PC-3 (cell line): ENCODE data around the gene EIF1. TPM values are rescaled to one million over a fixed set of nuclear protein-coding genes. Genes with fewer than 3 reads are reported as not detected.

Experiments
- ATAC-seq: fragments of 200-7000 bp; cut with Tn5 transposase; 2 replicates; pipeline ENCODE4 v1.9.1; 2020; ENCODE audit warnings: mild to moderate bottlenecking, moderate library complexity
- BruUV-seq: library from RNA; stranded (reverse); fragments of 400-500 nt; replicated peaks from 2 replicates; lab custom pipeline; 2021; lab: Mats Ljungman, UMichigan
- CTCF ChIA-PET: fragments of 300-600 bp; sonication (Branson Sonifier 250); formaldehyde crosslinking; loops from one replicate; lab custom pipeline; 2022; ENCODE audit warnings: antibody characterized with exemption; lab: Charles Lee
- POLR2A ChIA-PET: fragments of 300-600 bp; sonication (Branson Sonifier 250); formaldehyde crosslinking; loops from one replicate; lab custom pipeline; 2022; ENCODE audit warnings: antibody characterized with exemption; ENCODE audit not compliant: unreplicated experiment; lab: Charles Lee
- DNase-seq: peaks from one replicate; pipeline ENCODE4 v3.0.0-alpha.2; 2015
- H2AFZ ChIP-seq: fragments of 300-600 bp; sonication (generic); 2 replicates; pipeline ENCODE4 v1.6.0; 2016; ENCODE audit warnings: antibody characterized with exemption, low read length
- H3F3A ChIP-seq: fragments of 300-600 bp; sonication (generic); one replicate; pipeline ENCODE4 v1.6.0; 2017; ENCODE audit warnings: antibody characterized with exemption, low read length, control low read depth, mild to moderate bottlenecking; ENCODE audit not compliant: unreplicated experiment
- H3K27ac ChIP-seq: fragments of 300-600 bp; sonication (generic); 2 replicates; pipeline ENCODE4 v1.5.1; 2016; ENCODE audit warnings: mild to moderate bottlenecking, low read length
- H3K27me3 ChIP-seq: fragments of 300-600 bp; sonication (generic); 2 replicates; pipeline ENCODE4 v1.6.1; 2016; ENCODE audit warnings: low read length, mixed read lengths
- H3K36me3 ChIP-seq: fragments of 300-600 bp; sonication (generic); 2 replicates; pipeline ENCODE4 v1.6.1; 2016; ENCODE audit warnings: low read depth, mixed run types, low read length, mixed read lengths
- H3K4me1 ChIP-seq: fragments of 300-600 bp; sonication (generic); 2 replicates; pipeline ENCODE4 v1.5.1; 2016; ENCODE audit warnings: low read length; ENCODE audit not compliant: insufficient read depth
- H3K4me2 ChIP-seq: fragments of 300-600 bp; sonication (generic); 2 replicates; pipeline ENCODE4 v1.6.0; 2016; ENCODE audit warnings: low read length
- H3K4me3 ChIP-seq: fragments of 300-600 bp; sonication (generic); 2 replicates; pipeline ENCODE4 v1.5.1; 2016; ENCODE audit warnings: mild to moderate bottlenecking, low read length, mixed read lengths
- H3K79me2 ChIP-seq: fragments of 300-600 bp; sonication (generic); 2 replicates; pipeline ENCODE4 v1.6.1; 2017; ENCODE audit warnings: low read length, mixed read lengths
- H3K9ac ChIP-seq: fragments of 300-600 bp; sonication (generic); 2 replicates; pipeline ENCODE4 v1.6.0; 2016; ENCODE audit warnings: mild to moderate bottlenecking, low read length
- H3K9me2 ChIP-seq: fragments of 300-600 bp; sonication (generic); replicated peaks from 2 replicates; pipeline ENCODE4 v1.6.1; 2016; ENCODE audit warnings: mixed run types, low read length, mixed read lengths
- H3K9me3 ChIP-seq: fragments of 300-600 bp; sonication (generic); 2 replicates; pipeline ENCODE4 v1.6.1; 2016; ENCODE audit warnings: low read length, mixed read lengths
- H4K20me1 ChIP-seq: fragments of 300-600 bp; sonication (generic); 2 replicates; pipeline ENCODE4 v1.6.1; 2016; ENCODE audit warnings: low read length, mixed read lengths
- EZH2 ChIP-seq: fragments of 300-600 bp; sonication (generic); IDR thresholded peaks from one replicate; pipeline ENCODE4 v1.6.1; 2017; ENCODE audit warnings: antibody characterized with exemption, mild to moderate bottlenecking, low read length; ENCODE audit not compliant: unreplicated experiment
- EZH2phosphoT487 ChIP-seq: fragments of 300-600 bp; sonication (generic); IDR thresholded peaks from 2 replicates; pipeline ENCODE4 v1.6.1; 2018; ENCODE audit warnings: mild to moderate bottlenecking, antibody characterized with exemption, low read length, borderline replicate concordance
- intact Hi-C: fragments of 100-400 bp; cut with micrococcal nuclease; formaldehyde crosslinking; loops from 2 replicates; pipeline ENCODE4 v1.9.0; 2023
- total RNA-seq: library from RNA; depleted of rRNA; stranded (reverse); fragments of >200 nt; gene quantifications from 2 replicates; pipeline ENCODE4 v1.2.3, GENCODE V29; 2014
- TF ChIP-seq, protein P1 (sequence below): fragments of 300-600 bp; sonication (generic); conservative IDR thresholded peaks from 2 replicates; pipeline ENCODE4 v1.5.1; 2017; ENCODE audit warnings: antibody characterized with exemption, low read depth, mild to moderate bottlenecking, low read length

Gene EIF1
- total RNA-seq, 1 experiment from 2014 or later, result 88.7 TPM

DNA sequence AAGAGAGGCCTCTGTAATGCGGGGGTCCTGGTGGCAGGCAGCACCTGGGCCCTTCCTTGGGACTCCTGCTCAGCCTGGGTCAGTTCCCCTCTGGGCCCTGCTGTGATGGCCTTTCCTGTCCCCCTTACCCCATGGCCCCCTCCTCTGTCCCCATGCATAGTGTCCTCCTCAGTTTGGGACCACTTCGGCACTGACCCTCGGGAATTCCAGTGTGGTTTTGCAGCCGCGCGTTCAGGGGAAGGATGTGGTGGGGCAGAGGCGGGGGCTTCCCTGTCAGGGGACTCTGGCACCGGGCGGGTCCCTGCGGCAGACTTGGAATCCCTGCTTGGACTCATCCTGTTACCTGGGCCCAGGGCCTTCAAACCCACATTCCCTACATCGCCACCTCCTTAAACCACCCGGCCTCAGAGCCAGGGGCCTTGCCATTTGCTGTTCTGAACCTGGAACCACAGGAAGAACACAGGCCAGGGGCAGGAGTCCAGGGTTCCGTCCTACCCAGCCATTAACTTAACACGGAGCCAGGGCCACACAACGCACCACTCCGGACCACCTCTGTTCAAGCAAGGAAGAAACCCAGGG lies 31.4 kb upstream of the EIF1 start:
- H2AFZ ChIP-seq, result no peak overlapping the region
- H3K79me2 ChIP-seq, result no peaks in the 10 kb centered on the region
- H3K36me3 ChIP-seq, result no peaks in the 10 kb centered on the region
- TF ChIP-seq EZH2phosphoT487 (no peak), EZH2 (no peak)
- TF ChIP-seq, protein P1, sequence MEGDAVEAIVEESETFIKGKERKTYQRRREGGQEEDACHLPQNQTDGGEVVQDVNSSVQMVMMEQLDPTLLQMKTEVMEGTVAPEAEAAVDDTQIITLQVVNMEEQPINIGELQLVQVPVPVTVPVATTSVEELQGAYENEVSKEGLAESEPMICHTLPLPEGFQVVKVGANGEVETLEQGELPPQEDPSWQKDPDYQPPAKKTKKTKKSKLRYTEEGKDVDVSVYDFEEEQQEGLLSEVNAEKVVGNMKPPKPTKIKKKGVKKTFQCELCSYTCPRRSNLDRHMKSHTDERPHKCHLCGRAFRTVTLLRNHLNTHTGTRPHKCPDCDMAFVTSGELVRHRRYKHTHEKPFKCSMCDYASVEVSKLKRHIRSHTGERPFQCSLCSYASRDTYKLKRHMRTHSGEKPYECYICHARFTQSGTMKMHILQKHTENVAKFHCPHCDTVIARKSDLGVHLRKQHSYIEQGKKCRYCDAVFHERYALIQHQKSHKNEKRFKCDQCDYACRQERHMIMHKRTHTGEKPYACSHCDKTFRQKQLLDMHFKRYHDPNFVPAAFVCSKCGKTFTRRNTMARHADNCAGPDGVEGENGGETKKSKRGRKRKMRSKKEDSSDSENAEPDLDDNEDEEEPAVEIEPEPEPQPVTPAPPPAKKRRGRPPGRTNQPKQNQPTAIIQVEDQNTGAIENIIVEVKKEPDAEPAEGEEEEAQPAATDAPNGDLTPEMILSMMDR, result no peak
- intact Hi-C loops, result no loop called here
- no peaks in the 10 kb centered on the region for H3F3A ChIP-seq
- no peaks in the 10 kb centered on the region for H4K20me1 ChIP-seq
- CTCF ChIA-PET, result no interaction called here
- no peaks in the 10 kb centered on the region for H3K9me2 ChIP-seq
- no peaks in the 10 kb centered on the region for H3K27me3 ChIP-seq
- H3K9ac ChIP-seq, result no peak overlapping the region
- no TSS peak for BruUV-seq
- ATAC-seq (no peak), DNase-seq (no peak)
- POLR2A ChIA-PET, result no interaction called here
- no peak overlapping the region for H3K4me3 ChIP-seq
- peaks cover 29% of the 10 kb centered on the region for H3K4me1 ChIP-seq
- H3K27ac ChIP-seq, result no peak overlapping the region
- no peaks in the 10 kb centered on the region for H3K9me3 ChIP-seq
- H3K4me2 ChIP-seq, result no peak overlapping the region

DNA sequence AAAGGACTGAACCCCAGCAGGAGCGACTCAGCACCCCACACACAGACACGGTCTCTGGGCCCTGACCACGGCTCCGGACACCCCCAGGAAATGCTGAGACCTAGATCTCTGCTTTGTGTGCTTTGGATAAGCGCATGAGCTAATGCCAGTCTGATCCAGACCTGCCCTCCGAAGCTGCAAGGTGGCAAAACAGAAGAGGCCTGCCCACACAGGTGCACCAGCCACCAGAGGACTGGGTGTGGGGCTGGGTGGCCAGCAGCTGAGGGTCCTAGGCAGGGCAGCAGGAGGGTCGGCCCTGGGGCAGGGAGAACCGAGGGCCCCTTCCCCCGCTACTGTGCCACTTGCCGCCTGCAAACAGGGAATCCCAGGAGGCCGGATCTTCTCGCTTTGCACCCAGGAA lies 30.7 kb upstream of the EIF1 start:
- H3K9me3 ChIP-seq, result no peaks in the 10 kb centered on the region
- intact Hi-C loops, result no loop called here
- no peak overlapping the region for H2AFZ ChIP-seq
- H3K9ac ChIP-seq, result no peak overlapping the region
- H3K4me2 ChIP-seq, result no peak overlapping the region
- TF ChIP-seq EZH2, result no peak
- TF ChIP-seq, protein P1, result no peak
- TF ChIP-seq EZH2phosphoT487, result no peak
- H3K4me3 ChIP-seq, result no peak overlapping the region
- POLR2A ChIA-PET, result no interaction called here
- no peaks in the 10 kb centered on the region for H3K27me3 ChIP-seq
- H3K4me1 ChIP-seq, result peaks cover 29% of the 10 kb centered on the region
- no TSS peak for BruUV-seq
- CTCF ChIA-PET, result no interaction called here
- ATAC-seq, result no peak
- H3K36me3 ChIP-seq, result no peaks in the 10 kb centered on the region; the same call in 1 of the 2 replicates
- no peak overlapping the region for H3K27ac ChIP-seq
- H4K20me1 ChIP-seq, result no peaks in the 10 kb centered on the region
- H3K79me2 ChIP-seq, result no peaks in the 10 kb centered on the region
- DNase-seq, result no peak
- H3F3A ChIP-seq, result no peaks in the 10 kb centered on the region
- no peaks in the 10 kb centered on the region for H3K9me2 ChIP-seq

DNA sequence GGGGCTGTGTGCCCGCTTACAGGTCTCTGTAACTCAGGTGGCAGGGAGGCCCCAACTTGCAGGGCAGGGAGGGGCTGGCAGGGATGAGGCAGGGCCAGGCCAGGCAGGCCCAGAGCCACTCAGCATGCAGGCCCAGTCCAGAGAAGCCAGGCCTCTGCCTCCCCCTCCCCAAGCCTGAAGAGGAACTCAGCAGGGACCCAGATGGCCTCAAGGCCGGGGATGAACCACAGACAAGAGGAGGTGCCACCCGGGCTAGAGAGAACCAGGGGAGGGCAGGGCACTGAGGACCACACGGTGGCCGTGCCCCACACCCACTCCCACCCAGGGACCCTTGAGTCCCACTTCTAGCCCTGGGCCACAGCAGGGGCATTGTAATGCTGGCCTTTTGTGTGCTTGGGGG lies 29.8 kb upstream of the EIF1 start:
- no peaks in the 10 kb centered on the region for H4K20me1 ChIP-seq
- BruUV-seq, result no TSS peak
- H3K4me1 ChIP-seq, result peaks cover 22% of the 10 kb centered on the region
- H3K9ac ChIP-seq, result no peak overlapping the region
- POLR2A ChIA-PET, result no interaction called here
- no peak overlapping the region for H3K4me2 ChIP-seq
- ATAC-seq, result no peak
- intact Hi-C loops, result no loop called here
- H3K9me2 ChIP-seq, result no peaks in the 10 kb centered on the region
- H3K27ac ChIP-seq, result no peak overlapping the region
- H3K9me3 ChIP-seq, result no peaks in the 10 kb centered on the region
- CTCF ChIA-PET, result no interaction called here
- no peaks in the 10 kb centered on the region for H3F3A ChIP-seq
- H2AFZ ChIP-seq, result no peak overlapping the region
- no peaks in the 10 kb centered on the region for H3K79me2 ChIP-seq
- no peaks in the 10 kb centered on the region for H3K27me3 ChIP-seq
- H3K4me3 ChIP-seq, result no peak overlapping the region
- no peaks in the 10 kb centered on the region; the same call in 1 of the 2 replicates for H3K36me3 ChIP-seq
- no peak for DNase-seq
- TF ChIP-seq EZH2phosphoT487, result no peak
